DMS53 treated with DMSO at 0.1 percent for 48 hours (cell line): Measurements from ENCODE around the gene ACOT8.
A peak's percentile ranks its signal among the peaks of the same experiment; 100 is the strongest.
"Not testable (repeated sequence)": the region's sequence is repeated elsewhere in the genome, so short reads cannot be mapped to it uniquely, and the experiment has no call there.

ENCODE experiments used
- DNase-seq: peaks from one replicate; lab custom pipeline; 2025; ENCODE audit not compliant: unreplicated experiment; lab: John Stamatoyannopoulos, UW

The ACOT8 gene

DNA sequence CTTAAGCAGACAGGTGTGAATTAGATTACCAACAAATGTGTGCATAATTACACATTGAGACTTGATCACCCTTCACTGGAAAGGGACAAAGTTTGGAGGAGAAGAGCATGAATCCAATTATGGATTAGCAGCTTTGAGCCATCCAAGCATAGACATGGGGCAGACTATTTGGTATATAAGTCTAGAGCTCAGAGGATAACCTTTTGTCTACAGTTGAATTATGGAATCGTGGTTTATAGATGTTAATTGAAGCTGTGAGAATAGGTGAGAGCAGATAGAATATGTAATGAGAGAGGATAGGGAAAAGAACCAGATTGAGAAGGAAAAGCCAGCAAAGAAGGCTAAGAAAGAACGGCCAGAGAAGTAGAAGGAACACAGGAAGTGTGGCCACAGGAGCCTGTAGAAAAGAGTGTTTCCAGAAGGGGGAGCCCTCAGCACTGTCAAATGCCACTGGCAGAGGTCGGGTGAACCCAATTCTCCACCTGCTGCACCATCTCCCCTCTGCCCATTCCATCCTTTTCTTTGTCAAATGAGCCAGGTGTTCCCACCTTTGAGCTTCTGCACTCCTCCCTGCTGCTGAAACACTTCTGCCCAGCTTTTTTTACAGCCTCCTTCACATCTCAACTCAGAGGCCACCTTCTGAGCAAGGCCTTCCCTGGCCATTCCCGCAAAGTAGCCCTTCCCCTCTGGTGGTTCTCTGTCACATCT lies 58.1 kb downstream of the ACOT8 start:
- peak; percentile 59 for DNase-seq

DNA sequence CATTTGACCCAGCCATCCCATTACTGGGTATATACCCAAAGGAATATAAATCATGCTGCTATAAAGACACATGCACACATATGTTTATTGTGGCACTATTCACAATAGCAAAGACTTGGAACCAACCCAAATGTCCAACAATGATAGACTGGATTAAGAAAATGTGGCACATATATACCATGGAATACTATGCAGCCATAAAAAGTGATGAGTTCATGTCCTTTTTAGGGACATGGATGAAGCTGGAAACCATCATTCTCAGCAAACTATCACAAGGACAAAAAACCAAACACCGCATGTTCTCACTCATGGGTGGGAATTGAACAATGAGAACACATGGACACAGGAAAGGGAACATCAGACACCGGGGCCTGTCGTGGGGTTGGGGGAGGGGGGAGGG lies 59.2 kb downstream of the ACOT8 start:
- not testable (repeated sequence) for DNase-seq

DNA sequence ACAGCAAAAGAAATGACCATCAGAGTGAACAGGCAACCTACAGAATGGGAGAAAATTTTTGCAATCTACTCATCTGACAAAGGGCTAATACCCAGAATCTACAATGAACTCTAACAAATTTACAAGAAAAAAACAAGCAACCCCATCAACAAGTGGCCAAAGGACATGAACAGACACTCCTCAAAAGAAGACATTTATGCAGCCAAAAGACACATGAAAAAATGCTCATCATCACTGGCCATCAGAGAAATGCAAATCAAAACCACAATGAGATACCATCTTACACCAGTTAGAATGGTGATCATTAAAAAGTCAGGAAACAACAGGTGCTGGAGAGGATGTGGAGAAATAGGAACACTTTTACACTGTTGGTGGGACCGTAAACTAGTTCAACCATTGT lies 59.7 kb downstream of the ACOT8 start:
- not testable (repeated sequence) for DNase-seq

GRCh38 chr20:45796337-45797065 lies 60.7 kb downstream of the ACOT8 start:
- no peak for DNase-seq

- no peak for DNase-seq
Observed at GRCh38 chr20:45792317-45793118, 64.7 kb downstream of the ACOT8 start.
